Astrocyte of the spinal cord (primary cell): ENCODE results near the gene BUD13.

Experiments
- DNase-seq: peaks from one replicate; pipeline ENCODE4 v3.0.0; 2011; ENCODE audit warnings: low read depth, low spot score
- H3K4me3 ChIP-seq: 2 replicates; pipeline ENCODE4 v1.5.1; 2011; ENCODE audit warnings: low read depth, mild to moderate bottlenecking, low read length, moderate library complexity
- in situ Hi-C: cut with HindIII; loops from 2 replicates; pipeline ENCODE4 v1.10.0; 2017; ENCODE audit warnings: low sequenced_read_pairs
- TF ChIP-seq, protein P1 (sequence below): IDR thresholded peaks from 2 replicates; pipeline ENCODE4 v1.5.1; 2012; ENCODE audit warnings: low read depth, mild to moderate bottlenecking, low read length, inconsistent platforms

BUD13 gene

DNA sequence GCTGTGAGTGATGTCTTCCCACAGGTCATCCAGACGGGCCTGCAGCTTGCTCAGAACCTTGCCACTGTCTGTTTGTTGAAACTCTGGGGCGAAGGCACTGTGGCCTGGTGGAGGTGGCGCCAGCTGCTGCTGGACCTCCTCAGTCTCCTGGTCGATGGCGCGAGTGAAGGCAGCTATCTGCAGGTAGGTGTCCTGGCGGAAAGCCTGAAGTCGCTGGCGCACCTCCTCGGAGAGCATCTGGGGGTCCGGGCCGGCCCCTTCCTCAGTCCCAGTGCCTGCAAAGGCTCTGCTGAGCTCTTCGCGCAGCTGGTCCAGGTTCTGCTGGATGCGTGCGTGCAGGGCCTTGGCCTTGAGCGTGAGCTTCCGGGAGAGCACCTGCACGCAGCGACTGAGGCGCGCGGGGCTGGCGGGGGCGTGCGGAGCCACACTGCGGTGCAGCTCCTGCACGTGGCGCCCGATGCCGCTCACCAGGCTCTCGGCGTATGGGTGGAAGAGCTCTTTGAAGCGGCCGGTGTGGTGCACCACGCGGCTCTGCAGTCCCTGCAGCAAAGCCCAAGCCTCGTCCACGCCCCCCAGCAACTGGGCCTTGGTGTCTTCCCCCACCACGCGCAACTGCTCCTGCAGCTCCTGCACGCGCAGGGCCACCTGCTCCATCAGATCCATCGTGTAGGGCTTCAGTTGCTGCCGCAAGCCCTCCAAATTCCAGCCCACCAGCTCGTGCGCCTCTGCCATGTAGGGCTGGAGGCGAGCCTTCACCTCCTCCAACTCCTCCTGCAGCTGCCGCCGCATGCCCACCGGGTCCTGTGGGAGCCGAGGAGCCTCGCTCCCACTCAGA lies 17.6 kb upstream of the BUD13 start:
- no peak overlapping the region for H3K4me3 ChIP-seq
- TF ChIP-seq, protein P1, sequence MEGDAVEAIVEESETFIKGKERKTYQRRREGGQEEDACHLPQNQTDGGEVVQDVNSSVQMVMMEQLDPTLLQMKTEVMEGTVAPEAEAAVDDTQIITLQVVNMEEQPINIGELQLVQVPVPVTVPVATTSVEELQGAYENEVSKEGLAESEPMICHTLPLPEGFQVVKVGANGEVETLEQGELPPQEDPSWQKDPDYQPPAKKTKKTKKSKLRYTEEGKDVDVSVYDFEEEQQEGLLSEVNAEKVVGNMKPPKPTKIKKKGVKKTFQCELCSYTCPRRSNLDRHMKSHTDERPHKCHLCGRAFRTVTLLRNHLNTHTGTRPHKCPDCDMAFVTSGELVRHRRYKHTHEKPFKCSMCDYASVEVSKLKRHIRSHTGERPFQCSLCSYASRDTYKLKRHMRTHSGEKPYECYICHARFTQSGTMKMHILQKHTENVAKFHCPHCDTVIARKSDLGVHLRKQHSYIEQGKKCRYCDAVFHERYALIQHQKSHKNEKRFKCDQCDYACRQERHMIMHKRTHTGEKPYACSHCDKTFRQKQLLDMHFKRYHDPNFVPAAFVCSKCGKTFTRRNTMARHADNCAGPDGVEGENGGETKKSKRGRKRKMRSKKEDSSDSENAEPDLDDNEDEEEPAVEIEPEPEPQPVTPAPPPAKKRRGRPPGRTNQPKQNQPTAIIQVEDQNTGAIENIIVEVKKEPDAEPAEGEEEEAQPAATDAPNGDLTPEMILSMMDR: no peak
- no peak for DNase-seq
- in situ Hi-C loops: no loop called here

DNA sequence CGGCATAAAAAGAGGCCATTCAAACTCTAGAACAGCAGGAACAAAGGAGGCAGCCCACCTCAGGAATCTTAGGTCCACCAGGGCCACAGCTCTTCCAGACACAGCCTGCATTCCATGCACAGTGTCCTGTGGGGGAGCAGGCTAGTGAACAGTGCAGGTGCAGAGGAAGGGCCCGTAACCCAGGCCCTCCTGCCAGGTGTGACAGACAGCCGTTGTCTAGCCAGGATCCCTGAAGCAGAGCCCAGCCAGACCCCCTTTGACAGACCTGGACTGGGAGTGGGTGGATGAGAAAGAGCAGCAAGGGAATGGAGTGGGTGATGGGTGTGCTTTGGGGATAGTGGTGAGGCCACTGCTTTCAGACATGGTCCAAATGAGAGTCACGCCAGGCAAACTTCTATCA lies 16.2 kb upstream of the BUD13 start:
- no peak for DNase-seq
- in situ Hi-C loops: no loop called here
- TF ChIP-seq, protein P1: no peak
- no peak overlapping the region for H3K4me3 ChIP-seq

DNA sequence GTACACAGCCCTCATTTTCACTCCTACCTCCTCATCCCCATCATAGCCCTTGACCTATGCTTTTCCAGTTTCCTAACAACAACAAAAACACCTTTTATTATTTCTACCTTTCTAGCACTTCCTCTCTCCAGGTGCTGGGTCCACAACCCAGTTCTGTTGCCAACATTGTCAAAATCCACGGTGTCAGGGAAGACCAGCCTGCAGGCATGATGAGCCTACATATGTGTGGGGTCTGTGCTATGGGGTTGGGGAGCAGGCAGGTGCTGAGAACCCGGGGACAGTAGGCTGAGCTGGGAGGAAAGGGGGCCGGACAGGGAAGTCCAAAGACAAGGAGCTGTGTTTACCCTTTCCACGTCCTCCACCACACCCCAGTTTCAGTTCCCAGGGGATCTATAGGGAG lies 15.7 kb upstream of the BUD13 start:
- TF ChIP-seq, protein P1: no peak
- in situ Hi-C loops: no loop called here
- peak overlapping the region; percentile 80 for H3K4me3 ChIP-seq
- DNase-seq: no peak

DNA sequence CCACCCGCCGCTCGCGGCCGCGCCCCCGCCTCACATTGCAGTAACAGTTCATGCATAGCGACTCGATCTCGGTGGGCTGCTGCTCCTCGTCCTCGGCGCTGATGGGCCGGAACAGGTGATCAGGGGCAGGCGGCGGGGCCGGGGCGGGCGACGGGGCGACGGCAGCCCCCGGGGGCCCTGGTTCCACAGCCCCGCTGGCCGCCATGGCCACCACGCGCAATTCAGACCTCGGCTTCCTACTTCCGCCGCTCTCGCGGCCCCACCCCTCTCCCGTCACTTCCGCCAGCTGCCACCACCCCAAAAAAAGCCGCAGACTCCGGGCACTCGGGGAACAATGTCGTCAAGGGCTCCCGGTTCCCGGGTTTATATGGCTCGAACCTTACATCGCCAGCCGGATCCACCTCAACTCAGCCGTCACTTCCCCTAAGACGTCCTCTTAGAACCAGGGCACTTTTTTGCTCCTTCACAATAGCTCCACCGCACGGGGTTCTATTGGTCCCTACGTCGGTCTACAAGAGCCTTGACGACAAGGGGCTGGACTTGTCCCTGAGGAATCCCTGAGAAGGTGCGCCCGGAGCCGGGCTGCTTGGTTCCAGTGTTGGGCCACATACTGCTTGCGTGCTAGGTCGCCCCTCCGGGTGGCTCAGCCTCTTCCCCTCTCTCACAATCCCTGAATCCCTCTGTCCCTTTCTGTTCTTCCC lies 15.1 kb upstream of the BUD13 start, which contains the start of gene ZPR1:
Gene ZPR1, minus strand, starts transcription at position 238 of the 701 bp plus-strand sequence. Its CDS starts 33 bp downstream, at position 205.
- DNase-seq: peak; percentile 72
- H3K4me3 ChIP-seq: peak within 1 kb of the TSS; percentile 80
- in situ Hi-C loops: no loop called here
- TF ChIP-seq, protein P1: no peak

DNA sequence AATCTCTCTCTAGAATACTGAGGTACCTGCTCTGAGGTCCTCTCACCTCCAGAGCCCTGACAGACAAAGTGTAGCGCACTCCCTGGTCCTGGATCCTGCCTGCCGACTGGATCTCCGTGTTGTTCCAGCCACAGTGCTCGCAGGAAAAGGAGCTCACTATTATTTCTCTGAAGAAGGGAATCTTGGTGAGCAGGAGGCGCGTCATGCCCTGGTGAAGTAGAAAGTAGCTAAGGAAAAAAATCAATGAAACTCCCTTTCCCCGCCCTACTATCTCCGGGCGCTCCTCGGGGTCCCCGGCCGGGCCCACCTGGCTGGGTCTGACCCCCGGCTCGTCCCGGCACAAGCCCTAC lies 14.6 kb upstream of the BUD13 start:
- peak overlapping the region; percentile 80 for H3K4me3 ChIP-seq
- TF ChIP-seq, protein P1: no peak
- DNase-seq: no peak
- in situ Hi-C loops: no loop called here

DNA sequence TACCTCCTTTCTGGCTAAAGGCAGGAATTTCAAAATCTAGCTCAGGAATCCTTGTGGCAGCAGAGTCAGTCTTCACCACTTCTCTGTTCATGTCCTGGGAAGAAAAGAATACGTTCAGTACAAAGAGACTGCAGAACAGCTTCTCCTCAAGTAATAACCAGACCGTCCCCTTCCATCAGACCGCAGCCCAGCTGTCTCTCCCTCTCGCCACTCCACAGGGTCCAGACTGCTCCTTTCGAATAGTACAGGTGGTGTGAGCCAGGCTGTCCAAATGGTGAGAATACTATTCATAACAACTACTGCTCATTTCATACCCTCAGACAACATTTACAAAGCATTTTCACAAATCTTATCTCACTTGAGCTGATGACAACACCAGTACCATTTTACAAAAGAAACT lies 14.2 kb upstream of the BUD13 start:
- H3K4me3 ChIP-seq: peak overlapping the region; percentile 80
- DNase-seq: no peak
- in situ Hi-C loops: no loop called here
- TF ChIP-seq, protein P1: no peak
